SK-N-MC (cell line): Measurements from ENCODE around the gene FARS2.

Experiments used
- EZH2 ChIP-seq: fragments of 200-600 bp; sonication (generic); IDR thresholded peaks from one replicate; pipeline ENCODE4 v1.6.1; 2017; ENCODE audit warnings: antibody characterized with exemption
- FOXP2 ChIP-seq: optimal IDR thresholded peaks from 2 replicates; pipeline ENCODE3; 2011; ENCODE audit warnings: mild to moderate bottlenecking, moderate library complexity; ENCODE audit not compliant: insufficient read depth; ENCODE audit errors: extremely low read length, control extremely low read depth
- POLR2AphosphoS5 ChIP-seq: IDR thresholded peaks from 2 replicates; pipeline ENCODE4 v1.6.1; 2012; ENCODE audit warnings: mild to moderate bottlenecking, low read depth, low read length, borderline replicate concordance

DNA sequence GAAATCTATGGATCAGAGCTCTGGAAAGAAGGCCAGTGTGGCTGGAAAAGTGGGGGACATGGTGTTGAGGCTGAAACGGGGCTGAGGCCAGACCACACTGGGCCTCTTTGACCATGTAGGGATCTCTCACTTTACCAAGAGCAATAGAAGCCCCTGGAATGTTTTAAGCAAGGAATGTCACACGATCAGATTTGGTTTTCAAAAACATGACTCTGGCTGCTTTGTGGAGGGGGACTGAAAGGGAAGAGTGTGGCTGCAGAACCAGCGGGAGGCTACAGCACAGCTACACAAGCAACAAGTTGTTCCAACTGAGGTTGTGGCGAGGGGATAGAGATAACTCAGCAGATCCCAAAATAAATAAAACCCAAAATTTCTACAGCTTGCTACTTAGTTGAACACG lies 399.5 kb downstream of the FARS2 start:
- TF ChIP-seq POLR2AphosphoS5: no peak
- no peak for TF ChIP-seq EZH2
- TF ChIP-seq FOXP2: no peak
